HepG2 (cell line): ENCODE measurements around the gene OPN1SW. TPM values are rescaled to one million over a fixed set of nuclear protein-coding genes. Genes with fewer than 3 reads are reported as not detected.

ENCODE experiments used
- ATAC-seq: fragments of 200-7000 bp; cut with Tn5 transposase; 3 replicates; pipeline ENCODE4 v1.9.1; 2020; ENCODE audit warnings: mild to moderate bottlenecking, moderate library complexity
- BruUV-seq: library from RNA; stranded (reverse); fragments of 400-500 nt; replicated peaks from 2 replicates; lab custom pipeline; 2021; lab: Mats Ljungman, UMichigan
- CTCF ChIA-PET: fragments of 300-600 bp; formaldehyde crosslinking; extraction: SDS; loops from one replicate; lab custom pipeline; 2021; ENCODE audit warnings: low total read pairs, inconsistent platforms, low intra/inter-chr PET ratio; lab: Yijun Ruan, JAX
- POLR2A ChIA-PET: fragments of 350-600 bp; sonication (Branson Sonifier 250); formaldehyde crosslinking; loops from one replicate; lab custom pipeline; 2020; ENCODE audit warnings: antibody characterized with exemption, inconsistent platforms; lab: Yijun Ruan, JAX
- DNase-seq: peaks from one replicate; pipeline ENCODE4 v3.0.0-alpha.2; 2015; ENCODE audit warnings: low spot score
- FAIRE-seq: peaks from 3 replicates; lab custom pipeline; 2011; peaks lifted over from hg19 to GRCh38; lab: Jason Lieb, UNC
- H2AFZ ChIP-seq: one replicate; pipeline ENCODE4 v1.6.1; 2011; ENCODE audit warnings: low read length, inconsistent platforms
- H3K27ac ChIP-seq: fragments of 300-600 bp; 3 replicates; pipeline ENCODE4 v1.8.0; 2011; ENCODE audit warnings: mixed run types, mild to moderate bottlenecking, mixed read lengths, low read length, inconsistent platforms; ENCODE audit not compliant: insufficient read depth; ENCODE audit errors: extremely low read length
- H3K27me3 ChIP-seq, 2 experiments: fragments of 200-600 bp in 1 of 2; 2 replicates in 1 of 2; 3 replicates in 1 of 2; pipeline versions ENCODE4 v1.6.0 to v1.8.0; 2011; ENCODE audit warnings: low read length in 2 of 2, mild to moderate bottlenecking in 2 of 2, moderate library complexity in 2 of 2, inconsistent platforms in 1 of 2; ENCODE audit not compliant: insufficient read depth in 2 of 2, control insufficient read depth in 1 of 2
- H3K36me3 ChIP-seq, 2 experiments: fragments of 200-600 bp in 1 of 2; replicated peaks in 1 of 2; 2 replicates in 1 of 2; 3 replicates in 1 of 2; pipeline versions ENCODE4 v1.5.1 to v1.8.0; 2011; ENCODE audit warnings: low read length in 2 of 2, inconsistent platforms in 1 of 2; ENCODE audit not compliant: insufficient read depth in 2 of 2, control insufficient read depth in 1 of 2
- H3K4me1 ChIP-seq: 2 replicates; pipeline ENCODE4 v1.5.1; 2012; ENCODE audit warnings: low read length, inconsistent platforms; ENCODE audit not compliant: insufficient read depth
- H3K4me2 ChIP-seq: 2 replicates; pipeline ENCODE4 v1.6.0; 2011; ENCODE audit warnings: low read depth, low read length, inconsistent platforms
- H3K4me3 ChIP-seq, 3 experiments: fragments of 200-600 bp in 1 of 3; sonication (generic), shearing (Covaris generic) in 1 of 3; replicated peaks in 1 of 3; 2 replicates each; pipeline ENCODE4 v1.5.1; 2011 to 2016; ENCODE audit warnings: low read length in 3 of 3, inconsistent platforms in 2 of 3, low read depth in 2 of 3, mild to moderate bottlenecking in 2 of 3, control low read depth in 1 of 3, mixed read lengths in 1 of 3; ENCODE audit not compliant: insufficient read depth in 1 of 3
- H3K79me2 ChIP-seq: one replicate; pipeline ENCODE4 v1.6.1; 2011; ENCODE audit warnings: low read length, inconsistent platforms; ENCODE audit not compliant: insufficient read depth
- H3K9ac ChIP-seq: 2 replicates; pipeline ENCODE4 v1.6.0; 2011; ENCODE audit warnings: mild to moderate bottlenecking, low read depth, low read length, inconsistent platforms; ENCODE audit not compliant: insufficient read depth
- H3K9me3 ChIP-seq: 2 replicates; pipeline ENCODE4 v1.5.1; 2012; ENCODE audit warnings: mild to moderate bottlenecking, low read length
- H4K20me1 ChIP-seq: 2 replicates; pipeline ENCODE4 v1.6.0; 2011; ENCODE audit warnings: inconsistent platforms, mild to moderate bottlenecking, low read length, moderate library complexity; ENCODE audit not compliant: insufficient read depth
- CREM ChIP-seq, 2 experiments: sonication (generic) in 1 of 2; formaldehyde crosslinking in 1 of 2; IDR thresholded peaks; 2 replicates each; pipeline versions ENCODE4 v1.4.0 to v1.6.1; 2016 to 2020; ENCODE audit warnings: antibody characterized with exemption in 1 of 2, mild to moderate bottlenecking in 1 of 2, missing genetic modification reagents in 1 of 2
- GZF1 ChIP-seq: sonication (generic); formaldehyde crosslinking; IDR thresholded peaks from 2 replicates; pipeline ENCODE4 v1.5.1; 2020; ENCODE audit warnings: mild to moderate bottlenecking, missing genetic modification reagents
- HOXA9 ChIP-seq: sonication (generic); formaldehyde crosslinking; IDR thresholded peaks from 2 replicates; pipeline ENCODE4 v1.8.1; 2022; ENCODE audit warnings: missing genetic modification reagents, mild to moderate bottlenecking, moderate library complexity, borderline replicate concordance
- KLF16 ChIP-seq, 2 experiments: sonication (generic) in 1 of 2; formaldehyde crosslinking in 1 of 2; IDR thresholded peaks; 2 replicates each; pipeline versions ENCODE4 v1.6.1 to v1.8.0; 2016 to 2023; ENCODE audit warnings: missing genetic modification reagents in 2 of 2, missing compliant biosample characterization in 1 of 2
- NR2F6 ChIP-seq, 2 experiments: IDR thresholded peaks; 2 replicates each; pipeline ENCODE4 v1.6.1; 2016; ENCODE audit warnings: antibody characterized with exemption in 1 of 2, mild to moderate bottlenecking in 1 of 2
- PHF8 ChIP-seq: sonication (generic); formaldehyde crosslinking; IDR thresholded peaks from 2 replicates; pipeline ENCODE4 v1.5.0; 2020; ENCODE audit warnings: missing genetic modification reagents
- POLR2A ChIP-seq, 2 experiments: IDR thresholded peaks; 2 replicates each; pipeline ENCODE4 v1.6.1; 2011; ENCODE audit warnings: low read depth in 2 of 2, low read length in 2 of 2, mild to moderate bottlenecking in 1 of 2, moderate library complexity in 1 of 2; ENCODE audit not compliant: insufficient read depth in 1 of 2
- RARA ChIP-seq: IDR thresholded peaks from 2 replicates; pipeline ENCODE4 v1.6.1; 2016; ENCODE audit warnings: missing genetic modification reagents, missing compliant biosample characterization
- RBM22 ChIP-seq: fragments of 200-400 bp; formaldehyde crosslinking; optimal IDR thresholded peaks from 2 replicates; pipeline ENCODE3; 2017; ENCODE audit warnings: mild to moderate bottlenecking, low read length, moderate library complexity
- RELA ChIP-seq: sonication (generic); formaldehyde crosslinking; IDR thresholded peaks from 2 replicates; pipeline ENCODE4 v1.4.0; 2020; ENCODE audit warnings: missing genetic modification reagents
- SALL1 ChIP-seq: sonication (generic); formaldehyde crosslinking; IDR thresholded peaks from 2 replicates; pipeline ENCODE4 v1.8.0; 2022; ENCODE audit warnings: mild to moderate bottlenecking, missing genetic modification reagents
- THAP11 ChIP-seq: IDR thresholded peaks from 2 replicates; pipeline ENCODE4 v1.6.1; 2016; ENCODE audit warnings: missing biosample characterization, missing genetic modification reagents
- ZNF124 ChIP-seq: sonication (generic); formaldehyde crosslinking; IDR thresholded peaks from 2 replicates; pipeline ENCODE4 v1.4.0; 2020; ENCODE audit warnings: missing genetic modification reagents
- ZNF24 ChIP-seq: fragments of 450-650 bp; IDR thresholded peaks from 2 replicates; pipeline ENCODE4 v1.6.1; 2017; ENCODE audit warnings: antibody characterized with exemption, mild to moderate bottlenecking
- ZNF263 ChIP-seq: sonication (generic); formaldehyde crosslinking; IDR thresholded peaks from 2 replicates; pipeline ENCODE4 v1.4.0; 2020; ENCODE audit warnings: missing genetic modification reagents
- WGBS: methylation state at CpG from one replicate; pipeline ENCODE4 v1.1.6; 2017; ENCODE audit warnings: low lambda C conversion rate; 5-methylcytosine and 5-hydroxymethylcytosine counted together
- in situ Hi-C: cut with HindIII; loops from 2 replicates; pipeline ENCODE4 v1.10.0; 2017; ENCODE audit warnings: low pct_unique_long_range_greater_than_20kb; ENCODE audit not compliant: extremely low pct_ligation_motif_present
- intact Hi-C: fragments of 100-400 bp; cut with micrococcal nuclease; formaldehyde crosslinking; loops from one replicate; pipeline ENCODE4 v1.10.0; 2022; ENCODE audit not compliant: unreplicated experiment
- polyA plus RNA-seq, 8 experiments: library from polyadenylated mRNA; depleted of rRNA in 3 of 8; stranded (reverse) in 7 of 8; unstranded in 1 of 8; fragments of >200 nt; fragmentation: Illumina TruSeq in 4 of 8; extraction: Trizol in 4 of 8; gene quantifications; 2 replicates each; pipeline versions ENCODE4 v1.2.1 to v1.2.3, GENCODE V29; 2011 to 2016; ENCODE audit warnings: low read depth in 4 of 8, missing spikeins in 1 of 8, mixed read lengths in 1 of 8; ENCODE audit not compliant: insufficient read depth in 1 of 8
- total RNA-seq, 5 experiments: library from RNA; depleted of rRNA; stranded (reverse); fragments of >200 nt; fragmentation: Illumina TruSeq; extraction: Trizol; gene quantifications; 2 replicates each; pipeline ENCODE4 v1.2.3, GENCODE V29; 2016; ENCODE audit warnings: low read depth in 1 of 5
- TF ChIP-seq, protein P1 (sequence below), 2 experiments: sonication (generic) in 1 of 2; formaldehyde crosslinking in 1 of 2; IDR thresholded peaks; 2 replicates each; pipeline versions ENCODE4 v1.4.0 to v1.6.1; 2018 to 2020; ENCODE audit warnings: missing genetic modification reagents in 2 of 2, borderline replicate concordance in 1 of 2, low read depth in 1 of 2, mild to moderate bottlenecking in 1 of 2, missing biosample characterization in 1 of 2
- TF ChIP-seq, protein P2 (sequence below): sonication (generic); formaldehyde crosslinking; IDR thresholded peaks from 2 replicates; pipeline ENCODE4 v1.5.1; 2020; ENCODE audit warnings: mild to moderate bottlenecking, missing genetic modification reagents, moderate library complexity
- TF ChIP-seq, protein P3 (sequence below): IDR thresholded peaks from 2 replicates; pipeline ENCODE4 v1.6.1; 2016; ENCODE audit warnings: missing genetic modification reagents, missing compliant biosample characterization

OPN1SW gene
- total and polyA plus RNA-seq, 2 of the 13 experiments (the other 11 are each of a cell fraction or from before 2014, with no cell fraction given) = not detected

DNA sequence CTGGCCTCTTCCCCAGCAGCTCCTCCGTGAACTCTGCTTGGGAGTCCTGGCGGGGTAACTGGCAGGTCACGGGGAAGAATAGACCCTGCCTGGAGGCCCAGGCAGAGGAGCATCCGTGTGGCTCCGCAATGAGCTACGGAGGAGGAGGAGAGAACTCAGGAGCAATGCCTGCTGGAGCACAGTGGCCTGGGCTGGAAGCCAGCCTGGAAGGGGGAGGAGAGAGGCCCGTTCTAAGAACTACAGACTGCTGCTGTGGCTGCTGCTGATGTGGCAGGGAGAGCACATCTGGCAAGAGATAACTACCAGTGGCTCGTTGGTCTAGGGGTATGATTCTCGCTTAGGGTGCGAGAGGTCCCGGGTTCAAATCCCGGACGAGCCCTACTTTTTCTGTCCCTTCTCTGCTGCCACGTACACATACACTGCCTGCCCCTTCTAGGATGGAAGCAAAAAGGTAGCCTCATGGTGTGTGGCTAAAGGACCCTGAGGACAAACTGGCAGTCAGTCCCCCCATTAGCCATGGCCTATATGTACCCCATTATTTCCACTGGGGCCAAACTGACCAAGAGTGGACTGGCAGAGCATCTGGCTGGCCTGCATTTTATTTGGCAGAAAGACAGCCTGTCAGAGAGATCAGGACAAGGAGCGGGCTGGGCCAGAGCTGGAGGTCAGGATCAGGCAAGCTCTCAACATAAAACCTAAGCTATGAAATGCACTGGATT, 7.7 kb upstream of the OPN1SW start:
- FAIRE-seq (peak; percentile 28), ATAC-seq (peak; percentile 82), DNase-seq (peak; percentile 61)
- no TSS peak for BruUV-seq
- peaks cover 15% of the 10 kb centered on the region for H3K4me1 ChIP-seq
- no peaks in the 10 kb centered on the region for H4K20me1 ChIP-seq
- H3K9me3 ChIP-seq = no peaks in the 10 kb centered on the region
- H2AFZ ChIP-seq = no peak overlapping the region
- CTCF ChIA-PET = no interaction called here
- intact Hi-C loops = loop anchor here (10.0 kb wide), 1 partner anchor 81 kb away; the partner anchor contains the start of gene ATP6V1F
- H3K9ac ChIP-seq = no peak overlapping the region
- WGBS = 13% methylated on average over 13 of the region's 15 CpGs
- no peak overlapping the region for H3K27ac ChIP-seq
- no peaks in the 10 kb centered on the region for H3K27me3 ChIP-seq
- POLR2A ChIA-PET = interaction anchor here (1.7 kb wide), 1 partner anchor 44 kb away, joined by 5 read pairs; the partner anchor contains the start of gene CALU
- H3K36me3 ChIP-seq = no peaks in the 10 kb centered on the region
- H3K4me3 ChIP-seq = peak overlapping the region in 2 of 3 experiments; percentile 50 to 51; a peak in 4 of 6 replicates
- H3K79me2 ChIP-seq = no peaks in the 10 kb centered on the region
- H3K4me2 ChIP-seq = peak overlapping the region; percentile 68
- in situ Hi-C loops = no loop called here
- TF ChIP-seq ZNF263 (CRISPR knock-in tag) = peak; percentile 79
- TF ChIP-seq NR2F6 (IDR thresholded peaks at IDR 0.05) = peak; percentile 30; the same call in 1 of the 2 replicates
- TF ChIP-seq NR2F6 (CRISPR knock-in tag; IDR thresholded peaks at IDR 0.05) = no peak
- TF ChIP-seq, protein P1, sequence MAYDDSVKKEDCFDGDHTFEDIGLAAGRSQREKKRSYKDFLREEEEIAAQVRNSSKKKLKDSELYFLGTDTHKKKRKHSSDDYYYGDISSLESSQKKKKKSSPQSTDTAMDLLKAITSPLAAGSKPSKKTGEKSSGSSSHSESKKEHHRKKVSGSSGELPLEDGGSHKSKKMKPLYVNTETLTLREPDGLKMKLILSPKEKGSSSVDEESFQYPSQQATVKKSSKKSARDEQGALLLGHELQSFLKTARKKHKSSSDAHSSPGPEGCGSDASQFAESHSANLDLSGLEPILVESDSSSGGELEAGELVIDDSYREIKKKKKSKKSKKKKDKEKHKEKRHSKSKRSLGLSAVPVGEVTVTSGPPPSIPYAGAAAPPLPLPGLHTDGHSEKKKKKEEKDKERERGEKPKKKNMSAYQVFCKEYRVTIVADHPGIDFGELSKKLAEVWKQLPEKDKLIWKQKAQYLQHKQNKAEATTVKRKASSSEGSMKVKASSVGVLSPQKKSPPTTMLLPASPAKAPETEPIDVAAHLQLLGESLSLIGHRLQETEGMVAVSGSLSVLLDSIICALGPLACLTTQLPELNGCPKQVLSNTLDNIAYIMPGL (CRISPR knock-in tag; IDR thresholded peaks at IDR 0.05; ENCODE audit: borderline replicate concordance in 1 of 2, low read depth in 1 of 2) = peak; percentile 44 to 45; a peak in 1 of 4 replicates
- TF ChIP-seq, protein P2, sequence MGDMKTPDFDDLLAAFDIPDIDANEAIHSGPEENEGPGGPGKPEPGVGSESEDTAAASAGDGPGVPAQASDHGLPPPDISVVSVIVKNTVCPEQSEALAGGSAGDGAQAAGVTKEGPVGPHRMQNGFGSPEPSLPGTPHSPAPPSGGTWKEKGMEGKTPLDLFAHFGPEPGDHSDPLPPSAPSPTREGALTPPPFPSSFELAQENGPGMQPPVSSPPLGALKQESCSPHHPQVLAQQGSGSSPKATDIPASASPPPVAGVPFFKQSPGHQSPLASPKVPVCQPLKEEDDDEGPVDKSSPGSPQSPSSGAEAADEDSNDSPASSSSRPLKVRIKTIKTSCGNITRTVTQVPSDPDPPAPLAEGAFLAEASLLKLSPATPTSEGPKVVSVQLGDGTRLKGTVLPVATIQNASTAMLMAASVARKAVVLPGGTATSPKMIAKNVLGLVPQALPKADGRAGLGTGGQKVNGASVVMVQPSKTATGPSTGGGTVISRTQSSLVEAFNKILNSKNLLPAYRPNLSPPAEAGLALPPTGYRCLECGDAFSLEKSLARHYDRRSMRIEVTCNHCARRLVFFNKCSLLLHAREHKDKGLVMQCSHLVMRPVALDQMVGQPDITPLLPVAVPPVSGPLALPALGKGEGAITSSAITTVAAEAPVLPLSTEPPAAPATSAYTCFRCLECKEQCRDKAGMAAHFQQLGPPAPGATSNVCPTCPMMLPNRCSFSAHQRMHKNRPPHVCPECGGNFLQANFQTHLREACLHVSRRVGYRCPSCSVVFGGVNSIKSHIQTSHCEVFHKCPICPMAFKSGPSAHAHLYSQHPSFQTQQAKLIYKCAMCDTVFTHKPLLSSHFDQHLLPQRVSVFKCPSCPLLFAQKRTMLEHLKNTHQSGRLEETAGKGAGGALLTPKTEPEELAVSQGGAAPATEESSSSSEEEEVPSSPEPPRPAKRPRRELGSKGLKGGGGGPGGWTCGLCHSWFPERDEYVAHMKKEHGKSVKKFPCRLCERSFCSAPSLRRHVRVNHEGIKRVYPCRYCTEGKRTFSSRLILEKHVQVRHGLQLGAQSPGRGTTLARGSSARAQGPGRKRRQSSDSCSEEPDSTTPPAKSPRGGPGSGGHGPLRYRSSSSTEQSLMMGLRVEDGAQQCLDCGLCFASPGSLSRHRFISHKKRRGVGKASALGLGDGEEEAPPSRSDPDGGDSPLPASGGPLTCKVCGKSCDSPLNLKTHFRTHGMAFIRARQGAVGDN (CRISPR knock-in tag) = peak; percentile 29; the same call in 1 of the 2 replicates
- TF ChIP-seq POLR2A (IDR thresholded peaks at IDR 0.05; ENCODE audit: insufficient read depth in 1 of 2, low read depth in 2 of 2, low read length in 2 of 2) = no peak
- no peak for TF ChIP-seq HOXA9 (CRISPR knock-in tag)
- 0 out of 4 replicates have a peak, but pooled peaks of 1 of the 2 experiments have one; percentile 38 for TF ChIP-seq KLF16 (CRISPR knock-in tag; IDR thresholded peaks at IDR 0.05)
- TF ChIP-seq RARA (CRISPR knock-in tag) = no peak
- peak; percentile 95 for TF ChIP-seq ZNF24
- TF ChIP-seq GZF1 = no peak
- TF ChIP-seq, protein P3, sequence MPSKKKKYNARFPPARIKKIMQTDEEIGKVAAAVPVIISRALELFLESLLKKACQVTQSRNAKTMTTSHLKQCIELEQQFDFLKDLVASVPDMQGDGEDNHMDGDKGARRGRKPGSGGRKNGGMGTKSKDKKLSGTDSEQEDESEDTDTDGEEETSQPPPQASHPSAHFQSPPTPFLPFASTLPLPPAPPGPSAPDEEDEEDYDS (CRISPR knock-in tag) = 0 out of 2 replicates have a peak, but pooled peaks have one; percentile 16
- TF ChIP-seq SALL1 (CRISPR knock-in tag) = peak; percentile 61; the same call in 1 of the 2 replicates
- peak; percentile 29; the same call in 1 of the 2 replicates for TF ChIP-seq CREM (IDR thresholded peaks at IDR 0.05)
- TF ChIP-seq CREM (CRISPR knock-in tag; IDR thresholded peaks at IDR 0.05) = no peak
- TF ChIP-seq ZNF124 = 0 out of 2 replicates have a peak, but pooled peaks have one; percentile 27
- no peak for TF ChIP-seq RELA
- TF ChIP-seq RBM22 = peak; percentile 59
- peak; percentile 12; the same call in 1 of the 2 replicates for TF ChIP-seq PHF8 (CRISPR knock-in tag)
- TF ChIP-seq THAP11 (CRISPR knock-in tag) = no peak
